ENCODE measurements around the gene KRT36. TPM values are rescaled to one million over a fixed set of nuclear protein-coding genes. Genes with fewer than 3 reads are reported as not detected.

The KRT36 gene
- total and polyA plus RNA-seq, 2 experiments from 2014 or later, result not detected

DNA sequence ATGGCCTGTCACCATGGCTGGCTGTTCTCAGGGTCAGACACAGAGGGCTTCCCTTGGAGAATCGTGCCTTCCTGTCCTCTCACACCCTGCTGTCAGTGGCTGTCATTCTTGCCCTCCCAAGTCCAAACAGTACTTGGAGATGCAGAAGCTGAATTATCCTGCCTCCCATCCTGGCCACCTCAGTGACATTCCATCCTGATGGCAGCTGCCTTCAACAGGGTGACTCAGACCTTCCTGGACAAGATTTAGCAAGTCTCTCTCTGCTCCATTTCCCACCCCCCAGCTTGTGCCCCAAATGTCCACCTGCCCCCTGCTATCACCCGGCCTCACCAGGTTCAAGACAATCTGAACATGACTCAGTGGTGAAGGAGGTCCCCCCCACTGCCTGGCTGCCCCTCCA lies 4.8 kb upstream of the KRT36 start (continued):
- TF ChIP-seq, protein P1, sequence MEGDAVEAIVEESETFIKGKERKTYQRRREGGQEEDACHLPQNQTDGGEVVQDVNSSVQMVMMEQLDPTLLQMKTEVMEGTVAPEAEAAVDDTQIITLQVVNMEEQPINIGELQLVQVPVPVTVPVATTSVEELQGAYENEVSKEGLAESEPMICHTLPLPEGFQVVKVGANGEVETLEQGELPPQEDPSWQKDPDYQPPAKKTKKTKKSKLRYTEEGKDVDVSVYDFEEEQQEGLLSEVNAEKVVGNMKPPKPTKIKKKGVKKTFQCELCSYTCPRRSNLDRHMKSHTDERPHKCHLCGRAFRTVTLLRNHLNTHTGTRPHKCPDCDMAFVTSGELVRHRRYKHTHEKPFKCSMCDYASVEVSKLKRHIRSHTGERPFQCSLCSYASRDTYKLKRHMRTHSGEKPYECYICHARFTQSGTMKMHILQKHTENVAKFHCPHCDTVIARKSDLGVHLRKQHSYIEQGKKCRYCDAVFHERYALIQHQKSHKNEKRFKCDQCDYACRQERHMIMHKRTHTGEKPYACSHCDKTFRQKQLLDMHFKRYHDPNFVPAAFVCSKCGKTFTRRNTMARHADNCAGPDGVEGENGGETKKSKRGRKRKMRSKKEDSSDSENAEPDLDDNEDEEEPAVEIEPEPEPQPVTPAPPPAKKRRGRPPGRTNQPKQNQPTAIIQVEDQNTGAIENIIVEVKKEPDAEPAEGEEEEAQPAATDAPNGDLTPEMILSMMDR (conservative IDR thresholded peaks at IDR 0.05; ENCODE audit: low read depth in 2 of 2), result no peak
- TF ChIP-seq POLR2AphosphoS5 (IDR thresholded peaks at IDR 0.05; ENCODE audit: low read depth), result no peak
- no peak for TF ChIP-seq ZNF331 (CRISPR knock-in tag; IDR thresholded peaks at IDR 0.05; ENCODE audit: low read depth)
- TF ChIP-seq JUNB (IDR thresholded peaks at IDR 0.05; ENCODE audit: unreplicated experiment), result no peak
- no peak for TF ChIP-seq EZH2phosphoT487 (IDR thresholded peaks at IDR 0.05; ENCODE audit: unreplicated experiment)
- TF ChIP-seq, protein P2, sequence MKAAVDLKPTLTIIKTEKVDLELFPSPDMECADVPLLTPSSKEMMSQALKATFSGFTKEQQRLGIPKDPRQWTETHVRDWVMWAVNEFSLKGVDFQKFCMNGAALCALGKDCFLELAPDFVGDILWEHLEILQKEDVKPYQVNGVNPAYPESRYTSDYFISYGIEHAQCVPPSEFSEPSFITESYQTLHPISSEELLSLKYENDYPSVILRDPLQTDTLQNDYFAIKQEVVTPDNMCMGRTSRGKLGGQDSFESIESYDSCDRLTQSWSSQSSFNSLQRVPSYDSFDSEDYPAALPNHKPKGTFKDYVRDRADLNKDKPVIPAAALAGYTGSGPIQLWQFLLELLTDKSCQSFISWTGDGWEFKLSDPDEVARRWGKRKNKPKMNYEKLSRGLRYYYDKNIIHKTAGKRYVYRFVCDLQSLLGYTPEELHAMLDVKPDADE (IDR thresholded peaks at IDR 0.05), result no peak

DNA sequence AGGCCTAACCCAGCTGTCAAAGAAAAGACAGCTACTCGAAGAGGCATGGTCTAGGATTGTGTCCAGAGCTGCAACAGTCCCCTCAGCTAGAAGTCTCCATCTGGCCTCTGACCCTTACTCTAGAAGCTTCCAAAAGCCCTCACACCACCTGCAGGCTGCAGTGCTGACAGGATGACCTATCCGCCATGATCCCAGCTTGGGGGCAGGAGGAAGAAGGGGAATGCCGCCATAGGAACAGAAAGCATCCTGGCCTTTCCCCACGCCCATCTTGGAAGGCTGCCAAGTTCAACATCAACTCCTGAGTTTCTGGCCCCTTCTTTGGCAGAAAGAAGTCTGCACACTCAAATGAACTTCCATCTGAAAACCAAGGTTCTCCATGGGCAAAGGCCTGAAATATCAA lies 3.1 kb upstream of the KRT36 start:
- H4K20me1 ChIP-seq (replicated peaks; ENCODE audit: insufficient read depth), result no peaks in the 10 kb centered on the region
- Mint-ChIP-seq H3K4me3 (no peak overlapping the region), H3K9me3 (no peaks in the 10 kb centered on the region), H3K27ac (no peak overlapping the region), H3K36me3 (ENCODE audit: low read depth) (no peaks in the 10 kb centered on the region), H3K27me3 (ENCODE audit: insufficient read depth, low read depth, poor library complexity) (peaks cover 9% of the 10 kb centered on the region), H3K4me1 (peaks cover 2% of the 10 kb centered on the region; the same call in 1 of the 3 replicates)
- no peaks in the 10 kb centered on the region for H3K36me3 ChIP-seq (ENCODE audit: insufficient read depth)
- H3K4me2 ChIP-seq, result no peak overlapping the region
- no peak overlapping the region for H3K4me3 ChIP-seq
- no peak for TF ChIP-seq POLR2AphosphoS5 (IDR thresholded peaks at IDR 0.05; ENCODE audit: low read depth)
- TF ChIP-seq, protein P3, sequence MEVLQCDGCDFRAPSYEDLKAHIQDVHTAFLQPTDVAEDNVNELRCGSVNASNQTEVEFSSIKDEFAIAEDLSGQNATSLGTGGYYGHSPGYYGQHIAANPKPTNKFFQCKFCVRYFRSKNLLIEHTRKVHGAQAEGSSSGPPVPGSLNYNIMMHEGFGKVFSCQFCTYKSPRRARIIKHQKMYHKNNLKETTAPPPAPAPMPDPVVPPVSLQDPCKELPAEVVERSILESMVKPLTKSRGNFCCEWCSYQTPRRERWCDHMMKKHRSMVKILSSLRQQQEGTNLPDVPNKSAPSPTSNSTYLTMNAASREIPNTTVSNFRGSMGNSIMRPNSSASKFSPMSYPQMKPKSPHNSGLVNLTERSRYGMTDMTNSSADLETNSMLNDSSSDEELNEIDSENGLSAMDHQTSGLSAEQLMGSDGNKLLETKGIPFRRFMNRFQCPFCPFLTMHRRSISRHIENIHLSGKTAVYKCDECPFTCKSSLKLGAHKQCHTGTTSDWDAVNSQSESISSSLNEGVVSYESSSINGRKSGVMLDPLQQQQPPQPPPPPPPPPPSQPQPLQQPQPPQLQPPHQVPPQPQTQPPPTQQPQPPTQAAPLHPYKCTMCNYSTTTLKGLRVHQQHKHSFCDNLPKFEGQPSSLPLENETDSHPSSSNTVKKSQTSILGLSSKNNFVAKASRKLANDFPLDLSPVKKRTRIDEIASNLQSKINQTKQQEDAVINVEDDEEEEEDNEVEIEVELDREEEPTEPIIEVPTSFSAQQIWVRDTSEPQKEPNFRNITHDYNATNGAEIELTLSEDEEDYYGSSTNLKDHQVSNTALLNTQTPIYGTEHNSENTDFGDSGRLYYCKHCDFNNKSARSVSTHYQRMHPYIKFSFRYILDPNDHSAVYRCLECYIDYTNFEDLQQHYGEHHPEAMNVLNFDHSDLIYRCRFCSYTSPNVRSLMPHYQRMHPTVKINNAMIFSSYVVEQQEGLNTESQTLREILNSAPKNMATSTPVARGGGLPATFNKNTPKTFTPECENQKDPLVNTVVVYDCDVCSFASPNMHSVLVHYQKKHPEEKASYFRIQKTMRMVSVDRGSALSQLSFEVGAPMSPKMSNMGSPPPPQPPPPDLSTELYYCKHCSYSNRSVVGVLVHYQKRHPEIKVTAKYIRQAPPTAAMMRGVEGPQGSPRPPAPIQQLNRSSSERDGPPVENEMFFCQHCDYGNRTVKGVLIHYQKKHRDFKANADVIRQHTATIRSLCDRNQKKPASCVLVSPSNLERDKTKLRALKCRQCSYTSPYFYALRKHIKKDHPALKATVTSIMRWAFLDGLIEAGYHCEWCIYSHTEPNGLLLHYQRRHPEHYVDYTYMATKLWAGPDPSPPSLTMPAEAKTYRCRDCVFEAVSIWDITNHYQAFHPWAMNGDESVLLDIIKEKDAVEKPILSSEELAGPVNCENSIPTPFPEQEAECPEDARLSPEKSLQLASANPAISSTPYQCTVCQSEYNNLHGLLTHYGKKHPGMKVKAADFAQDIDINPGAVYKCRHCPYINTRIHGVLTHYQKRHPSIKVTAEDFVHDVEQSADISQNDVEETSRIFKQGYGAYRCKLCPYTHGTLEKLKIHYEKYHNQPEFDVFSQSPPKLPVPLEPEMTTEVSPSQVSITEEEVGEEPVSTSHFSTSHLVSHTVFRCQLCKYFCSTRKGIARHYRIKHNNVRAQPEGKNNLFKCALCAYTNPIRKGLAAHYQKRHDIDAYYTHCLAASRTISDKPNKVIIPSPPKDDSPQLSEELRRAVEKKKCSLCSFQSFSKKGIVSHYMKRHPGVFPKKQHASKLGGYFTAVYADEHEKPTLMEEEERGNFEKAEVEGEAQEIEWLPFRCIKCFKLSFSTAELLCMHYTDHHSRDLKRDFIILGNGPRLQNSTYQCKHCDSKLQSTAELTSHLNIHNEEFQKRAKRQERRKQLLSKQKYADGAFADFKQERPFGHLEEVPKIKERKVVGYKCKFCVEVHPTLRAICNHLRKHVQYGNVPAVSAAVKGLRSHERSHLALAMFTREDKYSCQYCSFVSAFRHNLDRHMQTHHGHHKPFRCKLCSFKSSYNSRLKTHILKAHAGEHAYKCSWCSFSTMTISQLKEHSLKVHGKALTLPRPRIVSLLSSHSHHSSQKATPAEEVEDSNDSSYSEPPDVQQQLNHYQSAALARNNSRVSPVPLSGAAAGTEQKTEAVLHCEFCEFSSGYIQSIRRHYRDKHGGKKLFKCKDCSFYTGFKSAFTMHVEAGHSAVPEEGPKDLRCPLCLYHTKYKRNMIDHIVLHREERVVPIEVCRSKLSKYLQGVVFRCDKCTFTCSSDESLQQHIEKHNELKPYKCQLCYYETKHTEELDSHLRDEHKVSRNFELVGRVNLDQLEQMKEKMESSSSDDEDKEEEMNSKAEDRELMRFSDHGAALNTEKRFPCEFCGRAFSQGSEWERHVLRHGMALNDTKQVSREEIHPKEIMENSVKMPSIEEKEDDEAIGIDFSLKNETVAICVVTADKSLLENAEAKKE (CRISPR knock-in tag; IDR thresholded peaks at IDR 0.05), result no peak
- TF ChIP-seq EZH2phosphoT487 (IDR thresholded peaks at IDR 0.05; ENCODE audit: unreplicated experiment), result no peak
- no peak for TF ChIP-seq JUNB (IDR thresholded peaks at IDR 0.05; ENCODE audit: unreplicated experiment)
- TF ChIP-seq, protein P1 (conservative IDR thresholded peaks at IDR 0.05; ENCODE audit: low read depth in 2 of 2), result no peak
- TF ChIP-seq, protein P2 (IDR thresholded peaks at IDR 0.05), result no peak
- no peak for TF ChIP-seq ZNF331 (CRISPR knock-in tag; IDR thresholded peaks at IDR 0.05; ENCODE audit: low read depth)
- TF ChIP-seq NANOG (IDR thresholded peaks at IDR 0.05; ENCODE audit: borderline replicate concordance), result no peak
- no peak for ATAC-seq
- no peaks in the 10 kb centered on the region; the same call in 1 of the 2 replicates for H3K9me2 ChIP-seq (ENCODE audit: insufficient read depth)
- no peak overlapping the region for H3K27ac ChIP-seq (ENCODE audit: low read depth)
- no peaks in the 10 kb centered on the region for H3F3A ChIP-seq (replicated peaks; ENCODE audit: low read depth)
- H2AFZ ChIP-seq, result no peak overlapping the region
- H3K79me2 ChIP-seq (replicated peaks; ENCODE audit: insufficient read depth), result no peaks in the 10 kb centered on the region
- no peak for DNase-seq (ENCODE audit: low spot score)
- no peaks in the 10 kb centered on the region for H3K27me3 ChIP-seq (ENCODE audit: insufficient read depth)
- H3K4me1 ChIP-seq (ENCODE audit: insufficient read depth), result no peaks in the 10 kb centered on the region; the same call in 1 of the 2 replicates
